Smooth muscle cell of the brain vasculature (primary cell): ENCODE results near the gene ARMC6.
A peak's percentile ranks its signal among the peaks of the same experiment; 100 is the strongest.

ENCODE experiments used
- DNase-seq: peaks from one replicate; pipeline ENCODE4 v3.0.0-alpha.2; 2012; ENCODE audit warnings: low read depth, low spot score

The ARMC6 gene

DNA sequence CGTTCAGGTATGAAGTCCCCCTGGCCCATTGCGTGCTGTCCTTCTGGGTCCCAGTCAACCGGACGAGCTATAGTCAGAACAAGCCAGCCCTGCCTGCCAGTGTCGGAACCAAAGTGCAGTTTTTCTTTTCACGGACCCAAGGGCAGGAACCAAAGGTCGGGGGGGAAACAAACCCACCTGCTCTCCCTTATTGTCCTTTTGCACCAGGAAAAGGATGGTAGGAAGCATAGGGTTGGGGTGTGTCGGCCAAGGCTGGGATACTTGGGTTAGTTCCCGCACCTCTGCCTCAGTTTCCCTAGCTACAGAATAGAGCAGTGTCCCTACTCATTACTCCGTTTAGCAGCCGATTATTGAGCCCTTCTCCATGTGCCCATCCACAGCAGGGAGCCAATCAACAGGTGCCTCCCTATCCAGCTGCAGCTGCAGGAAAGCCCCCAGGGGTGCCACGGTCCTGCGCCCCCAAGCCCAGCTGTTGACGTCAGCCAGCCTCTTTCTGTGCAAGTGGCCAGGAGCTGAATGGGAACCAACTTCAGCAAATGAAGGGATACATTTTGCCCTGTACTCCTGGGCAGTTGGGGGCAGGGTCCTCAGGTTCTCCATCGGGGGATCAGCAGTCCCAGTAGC, 21.0 kb downstream of the ARMC6 start:
- no peak for DNase-seq

DNA sequence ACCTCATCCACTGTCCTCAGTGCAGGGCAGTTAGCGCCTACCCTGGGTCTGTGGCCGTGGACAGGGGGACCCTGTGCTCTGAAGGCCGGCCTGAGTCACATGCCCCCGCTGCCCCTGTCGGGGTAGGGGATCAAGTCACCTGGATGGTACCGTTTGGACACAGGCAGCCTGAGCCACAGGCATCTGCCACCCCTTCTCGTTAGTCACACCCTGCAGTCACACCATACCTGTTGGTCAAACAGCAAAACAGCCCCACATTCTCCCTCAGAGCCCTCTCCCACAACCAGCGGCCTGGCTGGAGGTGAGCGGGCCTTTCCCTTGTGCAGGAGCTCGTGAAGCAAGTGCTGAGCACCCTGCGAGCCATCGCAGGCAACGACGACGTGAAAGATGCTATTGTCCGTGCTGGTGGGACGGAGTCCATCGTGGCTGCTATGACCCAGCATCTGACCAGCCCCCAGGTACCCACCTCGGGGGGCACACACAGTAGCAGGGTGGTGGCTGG, 21.6 kb downstream of the ARMC6 start:
- DNase-seq: no peak

DNA sequence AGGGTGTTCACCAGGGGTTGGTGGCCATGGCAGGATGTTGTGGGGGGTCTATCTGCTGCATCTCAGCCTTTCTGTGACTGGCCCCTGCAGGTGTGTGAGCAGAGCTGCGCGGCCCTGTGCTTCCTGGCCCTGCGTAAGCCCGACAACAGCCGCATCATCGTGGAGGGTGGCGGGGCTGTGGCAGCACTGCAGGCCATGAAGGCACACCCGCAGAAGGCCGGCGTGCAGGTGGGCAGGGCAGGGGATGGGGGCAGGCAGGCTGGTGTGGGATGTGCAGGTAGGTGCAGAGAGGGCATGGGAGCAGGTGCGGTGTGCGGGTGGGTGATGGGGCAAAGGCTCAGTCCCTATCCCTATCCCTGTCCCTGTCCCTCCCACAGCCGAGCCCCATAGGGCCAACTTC, 22.3 kb downstream of the ARMC6 start:
- no peak for DNase-seq

DNA sequence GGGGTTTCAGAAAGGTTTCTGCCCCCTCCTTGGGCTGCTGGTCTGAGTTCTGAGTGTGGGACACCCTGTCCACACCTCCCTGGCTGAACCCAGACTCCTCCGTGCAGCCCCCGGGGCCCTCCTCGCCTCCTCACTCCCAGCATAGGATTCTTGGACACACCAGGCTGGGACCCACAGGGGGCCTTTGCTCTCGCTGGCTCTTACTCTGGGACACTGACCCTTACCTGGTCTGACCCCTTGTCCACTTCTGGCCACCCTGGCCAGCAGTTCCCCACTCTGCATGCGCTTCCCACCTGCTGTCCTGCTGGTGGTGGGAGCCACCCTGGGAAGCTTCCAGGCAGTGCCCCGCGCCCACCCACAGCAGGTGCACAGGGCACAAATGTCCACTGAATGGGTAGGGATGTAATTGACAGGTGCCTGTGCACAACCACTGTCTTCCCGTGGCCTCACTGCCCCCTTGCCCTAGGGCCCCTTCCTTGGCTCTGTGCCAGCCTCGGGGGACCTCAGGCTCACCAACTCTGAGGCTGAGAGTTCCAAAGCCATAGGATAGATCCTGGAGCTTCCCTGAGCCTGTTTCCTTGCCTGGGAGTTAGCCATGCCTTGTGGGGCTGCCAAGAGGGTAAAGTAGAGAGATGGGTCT, 23.4 kb downstream of the ARMC6 start:
- no peak for DNase-seq

DNA sequence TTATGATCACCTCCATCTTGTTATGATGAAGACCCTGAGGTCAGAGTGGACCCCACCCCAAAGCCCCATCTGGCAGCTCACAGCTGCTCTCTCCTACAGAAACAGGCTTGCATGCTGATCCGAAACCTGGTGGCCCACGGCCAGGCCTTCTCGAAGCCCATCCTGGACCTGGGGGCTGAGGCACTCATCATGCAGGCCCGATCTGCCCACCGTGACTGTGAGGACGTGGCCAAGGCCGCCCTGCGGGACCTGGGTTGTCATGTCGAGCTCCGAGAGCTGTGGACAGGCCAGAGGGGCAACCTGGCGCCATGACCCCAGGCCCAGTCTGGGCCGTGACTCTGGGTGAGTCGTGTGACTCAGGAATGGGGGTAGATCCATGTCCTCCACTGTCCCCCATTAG, 23.9 kb downstream of the ARMC6 start:
- DNase-seq: no peak

DNA sequence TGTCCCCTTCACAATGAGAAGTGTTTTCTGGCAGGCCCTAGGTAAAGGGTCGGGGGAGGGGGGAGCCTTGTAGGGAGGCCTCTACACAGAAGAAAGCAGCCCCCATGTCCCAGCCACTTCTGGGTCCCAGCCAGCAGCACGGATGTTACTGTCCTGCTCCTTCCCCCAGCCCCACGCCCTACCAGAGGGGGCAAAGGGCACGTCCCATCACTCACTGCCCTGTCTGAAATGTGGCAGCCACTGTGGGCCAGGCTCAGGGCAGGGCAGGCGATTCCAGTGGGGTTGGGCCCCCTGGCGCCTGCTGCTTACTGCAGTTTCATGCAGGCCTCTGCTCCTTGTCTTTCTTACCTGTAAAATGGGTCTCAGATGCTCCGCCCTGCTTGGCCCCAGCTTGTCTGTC, 24.3 kb downstream of the ARMC6 start:
- no peak for DNase-seq

DNA sequence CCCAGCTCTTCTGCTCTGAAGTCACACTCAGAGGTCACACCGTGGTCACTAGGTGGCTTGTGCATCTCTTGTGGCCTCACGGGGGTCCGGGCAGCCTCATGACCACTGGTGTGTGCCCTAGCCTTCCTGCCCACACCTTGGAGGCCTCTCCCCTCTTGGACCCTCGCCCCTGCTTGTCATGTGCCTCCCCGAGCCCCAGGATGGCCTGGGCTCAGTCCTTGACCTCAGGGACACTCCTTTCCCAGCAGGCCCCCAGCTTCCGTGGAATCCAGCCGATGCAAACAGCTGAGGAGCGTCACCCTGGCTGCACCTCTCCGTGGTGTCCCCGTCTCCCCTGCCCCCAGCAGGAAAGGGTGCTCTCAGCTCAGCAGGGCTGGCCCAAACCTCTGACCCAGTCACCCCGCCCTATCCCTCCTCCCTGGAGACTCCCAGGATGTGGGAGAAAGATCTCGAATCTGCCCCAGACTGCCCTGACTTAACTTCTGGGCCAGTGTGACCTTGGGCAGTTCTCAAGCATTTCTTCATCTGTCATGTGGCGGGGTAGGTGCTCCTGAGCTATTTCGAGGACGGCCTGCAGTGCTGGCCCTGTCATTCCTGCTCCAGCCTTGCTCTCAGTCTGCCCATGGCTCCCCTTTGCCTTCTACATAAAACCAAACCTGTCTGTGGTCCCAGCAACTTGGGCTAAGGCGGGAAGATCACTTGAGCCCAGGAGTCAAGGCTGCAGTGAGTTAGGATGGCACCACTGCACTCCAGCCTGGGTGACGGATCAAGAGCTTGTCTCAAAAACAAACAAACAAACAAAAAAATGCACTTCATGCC, 25.8 kb downstream of the ARMC6 start:
- DNase-seq: no peak

DNA sequence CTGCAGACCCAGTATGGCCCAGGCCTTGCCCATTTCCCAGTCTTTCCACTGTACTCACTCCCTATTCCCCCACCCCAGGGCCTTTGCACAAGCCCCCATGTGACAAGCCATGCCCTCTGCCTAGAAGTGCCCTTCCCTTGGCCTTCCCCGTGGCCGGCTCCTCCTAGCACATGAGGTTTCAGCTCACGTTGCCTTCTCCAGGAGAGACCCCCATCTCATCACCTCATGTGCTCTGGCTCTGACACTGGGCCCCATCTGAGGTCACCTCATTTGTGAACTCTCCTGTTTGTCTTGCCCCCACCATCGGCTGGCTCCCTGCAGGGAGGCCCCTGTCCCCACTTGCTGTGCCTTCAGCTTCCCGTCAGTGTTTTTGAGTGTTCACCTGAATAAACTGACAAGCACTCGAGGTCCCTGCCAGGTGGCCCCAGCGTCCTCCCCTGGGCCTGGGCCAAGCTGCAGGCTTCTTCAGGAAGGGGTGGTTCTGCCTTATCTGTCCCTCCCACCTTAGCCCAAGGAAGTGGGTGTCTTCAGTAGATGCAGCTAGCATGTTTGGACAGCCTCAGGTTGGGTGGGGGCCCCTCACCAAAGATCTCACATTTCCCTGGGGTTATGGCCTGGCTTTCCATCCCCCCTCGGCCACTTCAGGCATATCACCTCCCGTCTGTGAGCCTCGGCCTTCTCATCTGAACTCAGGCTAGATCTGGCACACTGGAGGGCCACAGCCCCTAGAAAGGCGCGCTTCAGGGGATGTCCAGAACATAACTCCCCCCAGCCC, 26.6 kb downstream of the ARMC6 start:
- DNase-seq: no peak

DNA sequence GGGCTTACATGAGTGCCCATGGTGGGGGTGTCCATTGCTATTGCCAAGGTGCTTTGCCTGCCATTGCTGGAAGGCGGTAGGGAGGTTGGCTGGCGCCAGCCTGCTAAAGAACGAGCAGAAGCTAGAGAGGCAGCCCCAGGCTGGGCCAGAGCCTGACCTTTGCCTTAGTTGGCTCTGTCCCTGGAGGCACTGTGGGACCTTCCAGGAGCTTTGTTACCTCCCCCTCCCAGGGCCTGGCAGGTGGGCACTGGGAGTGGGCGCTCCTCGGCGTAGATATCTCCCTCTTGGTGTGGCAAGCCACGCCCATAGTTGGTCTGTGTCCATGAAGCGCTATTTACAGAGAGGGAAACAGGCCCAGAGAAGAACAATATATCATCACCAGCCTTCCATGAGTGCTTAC, 28.1 kb downstream of the ARMC6 start:
- DNase-seq: no peak

DNA sequence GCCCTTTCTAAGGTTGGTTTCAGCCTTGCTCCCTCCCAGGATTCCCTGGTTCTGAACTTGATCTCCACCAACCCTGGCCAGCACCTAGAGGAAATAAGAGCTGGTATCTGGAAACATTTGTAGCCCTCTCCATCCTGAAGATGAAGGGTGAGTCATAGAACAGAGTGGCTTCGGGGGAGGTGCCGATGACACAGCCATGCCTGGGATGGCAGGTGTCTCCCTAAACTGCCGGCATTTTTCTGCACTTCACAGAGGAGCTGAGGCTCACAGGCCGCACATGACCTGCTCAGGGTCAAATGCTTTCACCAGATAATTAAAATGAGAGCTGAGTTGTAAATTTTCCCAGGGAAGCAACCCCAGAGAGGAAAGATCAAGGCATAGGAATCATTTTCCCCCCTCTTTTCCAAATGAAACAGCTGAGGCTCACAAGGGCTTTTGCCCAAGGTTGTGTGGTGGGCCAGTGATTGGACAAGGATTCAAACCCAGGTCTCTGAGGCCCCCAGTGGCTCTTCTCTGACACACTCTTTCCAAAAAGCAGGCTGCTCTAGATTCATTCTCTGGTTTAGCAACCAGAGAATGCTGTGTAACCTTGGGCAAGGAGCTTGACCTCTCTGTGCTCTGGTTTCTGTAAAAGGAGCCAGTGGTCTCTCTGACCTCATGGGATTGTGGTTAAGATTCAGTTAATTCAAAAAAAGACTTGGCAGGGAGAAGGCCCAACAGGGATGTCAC, 29.2 kb downstream of the ARMC6 start:
- no peak for DNase-seq

DNA sequence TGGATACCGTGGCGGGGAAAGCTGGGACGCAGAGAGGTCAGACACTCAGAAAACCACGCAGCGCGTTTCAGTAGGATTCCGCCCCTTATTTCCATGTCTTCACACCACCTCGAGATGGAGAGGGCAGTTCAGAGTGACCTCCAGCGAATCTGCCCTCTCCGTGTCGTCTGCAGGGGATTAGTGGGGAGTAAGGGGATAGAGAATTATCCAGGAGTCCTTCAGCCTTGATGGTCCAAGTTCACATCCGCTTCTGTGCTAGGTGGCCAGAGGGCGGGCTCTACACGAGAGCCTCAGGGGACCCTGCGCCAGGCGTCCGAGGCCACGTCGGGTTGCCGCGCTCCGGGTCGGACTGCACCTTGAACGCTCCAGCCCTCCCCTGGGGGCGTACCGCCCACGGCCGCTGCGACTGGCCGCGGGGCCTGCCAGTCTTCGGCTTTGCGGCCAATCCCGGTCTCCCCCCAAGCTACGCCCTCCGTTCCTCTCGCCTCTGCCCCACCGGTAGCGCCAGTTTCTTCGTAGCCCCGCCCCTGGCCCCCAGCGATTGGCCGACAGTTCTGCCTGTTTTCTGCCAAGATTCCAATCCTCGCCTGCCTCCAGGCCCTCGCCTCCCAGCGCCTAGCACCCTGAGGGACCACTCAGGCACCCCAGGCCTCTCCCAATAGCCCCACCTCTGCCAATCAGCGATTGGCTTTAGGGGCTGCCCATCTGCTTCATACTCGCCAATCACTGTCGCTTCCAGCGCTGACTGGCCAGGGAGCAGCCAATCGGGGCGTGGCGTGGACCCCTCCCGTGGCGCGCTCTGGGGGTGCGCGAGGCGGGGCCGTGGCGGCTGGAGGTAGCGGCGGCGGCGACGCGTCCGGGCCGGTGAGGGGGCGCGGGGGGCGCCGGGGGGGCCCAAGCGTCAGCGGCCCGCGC, 30.0 kb downstream of the ARMC6 start, which contains the start of gene SLC25A42:
SLC25A42 (plus strand) TSS at position 812 of the 915 bp plus-strand sequence. CDS start 32,131 bp downstream, outside the sequence.
- peak; percentile 99 for DNase-seq

DNA sequence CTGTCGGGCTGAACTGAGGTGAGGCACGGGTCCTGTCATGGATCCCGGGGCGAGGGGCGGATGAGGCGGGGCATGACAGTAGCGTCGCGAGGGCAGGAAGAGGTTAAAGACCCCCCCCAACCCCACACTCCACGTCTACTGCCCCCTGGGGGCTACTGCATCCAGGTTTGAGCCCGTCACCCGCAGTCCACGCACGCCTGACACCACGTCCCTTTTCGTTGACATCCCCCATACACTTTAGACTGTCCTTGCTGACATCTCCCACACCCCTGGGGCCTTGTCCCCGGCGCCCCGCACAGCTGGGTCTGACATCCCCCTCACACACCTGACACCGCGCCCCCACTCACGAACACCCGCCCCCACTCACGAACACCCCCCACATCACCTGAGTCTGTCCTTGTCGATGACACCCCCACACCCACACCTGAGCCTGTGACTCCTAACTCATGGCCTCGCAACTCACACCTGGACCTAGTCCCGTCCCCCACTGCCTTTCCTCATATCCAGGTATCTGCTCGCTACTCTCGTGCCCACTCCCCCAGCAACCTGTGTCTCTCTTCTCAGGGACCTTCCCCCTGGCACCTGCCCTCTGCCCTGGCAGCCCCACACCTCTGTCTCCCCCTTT, 30.8 kb downstream of the ARMC6 start:
- no peak for DNase-seq

DNA sequence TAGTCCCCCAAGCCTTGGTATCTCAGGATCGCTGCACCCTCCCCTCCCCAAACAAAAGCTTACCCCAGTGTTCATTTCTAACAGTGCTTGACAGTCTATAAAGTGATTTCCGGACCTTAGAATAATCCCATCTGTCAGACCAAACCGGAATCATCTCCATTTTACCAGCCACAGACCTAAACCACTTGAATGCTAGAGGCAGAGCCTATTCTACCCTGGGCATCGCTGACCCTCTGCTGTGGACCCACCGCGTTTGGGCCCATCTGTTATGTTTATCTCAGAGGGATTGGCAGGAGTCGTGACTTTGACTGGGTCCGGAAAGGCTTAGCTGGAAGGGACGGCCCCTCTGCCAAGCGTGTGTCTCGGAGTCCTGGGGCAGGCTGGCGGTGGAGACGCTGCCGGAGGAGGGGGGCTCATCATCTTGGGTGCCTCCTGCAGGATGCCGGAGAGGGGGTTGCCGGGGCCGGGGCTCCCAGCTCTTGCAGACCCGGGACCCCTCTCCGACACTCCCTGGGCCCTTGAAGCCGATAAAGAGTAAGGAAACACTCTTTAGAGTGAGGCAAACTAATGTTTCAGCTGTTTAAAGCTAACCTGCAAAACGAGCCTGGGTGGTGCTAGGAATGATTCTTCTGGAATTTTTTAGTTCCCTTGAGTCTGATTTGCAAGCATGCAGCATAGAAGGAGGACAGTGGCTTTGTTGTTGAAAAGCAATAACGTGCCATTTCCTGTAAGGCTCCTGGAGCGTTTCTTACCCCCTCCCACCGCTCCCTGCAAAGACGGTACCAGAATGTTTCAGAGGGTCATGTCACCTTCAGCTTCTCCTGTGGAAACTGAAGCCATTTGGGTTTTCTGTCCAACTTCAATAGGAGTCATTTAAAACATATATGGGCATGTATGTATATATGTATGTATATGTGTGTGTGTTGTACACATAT, 31.7 kb downstream of the ARMC6 start:
- DNase-seq: no peak

DNA sequence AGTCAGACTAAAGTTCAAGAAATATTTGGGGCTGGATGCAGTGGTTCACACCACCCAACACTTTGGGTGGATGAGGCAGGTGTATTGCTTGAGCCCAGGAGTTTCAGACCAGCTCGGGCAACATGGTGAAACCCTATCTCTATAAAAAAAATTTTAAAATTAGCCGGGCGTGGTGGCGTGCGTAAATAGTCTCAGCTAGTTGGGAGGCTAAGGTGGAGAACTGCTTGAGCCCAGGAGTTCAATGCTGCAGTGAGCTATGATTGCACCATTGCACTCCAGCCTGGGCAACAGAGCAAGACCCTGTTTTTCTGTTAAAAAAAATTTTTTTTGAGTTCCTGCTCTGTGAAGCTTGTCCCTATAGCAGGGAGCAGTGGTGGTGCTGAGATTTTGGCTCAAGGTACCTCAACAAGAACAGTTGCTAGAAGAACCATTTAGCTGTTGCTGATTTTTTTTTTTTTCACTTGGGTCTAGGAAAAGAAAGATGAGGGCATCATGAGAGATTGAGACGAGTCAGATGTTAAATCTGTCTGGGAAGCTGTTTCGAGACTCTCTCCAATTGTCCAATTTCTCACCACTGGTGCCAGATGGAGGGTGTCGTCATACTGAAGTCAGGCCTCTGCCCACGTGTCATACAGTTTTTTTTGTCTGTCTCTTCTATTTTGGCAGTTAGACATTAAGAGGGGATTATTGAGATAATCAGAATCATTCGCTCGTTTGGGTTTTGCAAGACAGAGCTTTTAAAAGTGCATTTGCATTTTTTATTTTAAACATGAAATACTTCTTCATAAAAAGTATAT, 34.1 kb downstream of the ARMC6 start:
- DNase-seq: no peak

DNA sequence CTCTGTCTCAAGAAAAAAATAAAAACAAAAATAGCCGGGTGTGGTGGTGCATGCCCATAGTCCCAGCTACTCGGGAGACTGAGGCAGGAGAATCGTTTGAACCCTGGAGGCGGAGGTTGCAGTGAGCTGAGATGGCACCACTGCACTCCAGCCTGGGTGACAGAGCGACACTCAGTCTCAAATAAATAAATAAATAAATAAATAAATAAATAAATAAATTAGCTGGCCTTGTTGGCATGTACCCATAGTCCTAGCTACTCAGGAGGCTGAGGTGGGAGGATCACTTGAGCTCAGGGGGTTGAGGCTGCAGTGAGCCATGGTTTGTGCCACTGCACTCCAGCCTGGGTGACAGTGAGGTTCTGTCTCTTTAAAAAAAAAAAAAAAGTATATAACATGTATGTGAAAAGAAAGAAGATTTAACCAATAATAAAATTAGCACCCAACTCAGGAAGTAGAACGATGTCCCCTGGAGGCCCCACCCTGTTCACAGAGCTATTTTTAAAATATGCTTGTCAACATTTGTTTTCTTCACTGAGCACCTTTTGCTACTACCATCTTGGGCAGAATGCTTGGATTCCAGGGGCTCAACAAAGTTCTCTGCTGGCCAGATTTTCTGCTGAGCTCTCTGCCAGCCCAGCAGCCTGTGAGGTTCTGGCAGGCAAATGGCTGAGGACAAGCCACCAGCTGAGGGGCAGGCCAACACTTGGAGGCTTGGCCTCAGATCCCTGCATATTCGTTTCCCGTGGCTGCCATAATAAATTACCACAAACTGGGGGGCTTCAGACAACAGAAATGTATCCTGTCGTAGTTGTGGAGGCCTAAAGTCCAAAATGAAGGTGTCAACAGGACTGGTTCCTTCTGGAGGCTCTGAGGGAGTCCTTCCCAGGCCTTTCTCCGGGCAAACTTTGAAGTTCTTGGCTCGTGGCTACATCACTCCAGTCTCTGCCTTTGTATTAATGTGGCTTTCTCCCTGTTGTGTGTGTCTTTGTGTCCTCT, 35.6 kb downstream of the ARMC6 start:
- DNase-seq: no peak

DNA sequence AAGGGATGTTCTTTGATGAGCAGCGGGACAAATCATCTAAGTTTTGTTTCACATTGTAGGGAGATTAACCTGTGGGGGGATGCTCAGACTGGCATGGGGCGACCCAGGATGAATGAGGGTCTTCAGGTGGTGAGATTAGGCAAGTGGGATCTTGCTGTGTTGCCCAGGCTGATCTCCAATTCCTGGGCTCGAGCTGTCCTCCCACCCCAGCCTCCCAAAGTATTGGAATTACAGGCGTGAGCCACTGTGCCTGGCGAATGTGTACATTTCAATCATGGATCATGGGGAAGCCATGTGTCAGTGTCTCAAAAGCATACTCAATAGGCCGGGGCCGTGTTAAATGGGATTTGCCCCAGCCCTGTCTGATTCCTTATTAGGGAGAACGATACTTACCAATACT, 38.5 kb downstream of the ARMC6 start:
- no peak for DNase-seq
